Stimulated activated CD4-positive, alpha-beta T cell treated with anti-CD3 and anti-CD28 coated beads, Interleukin-4, amount 100 ng/mL, for 48 hours (primary cell): ENCODE results near the gene ST3GAL2.
"Not testable (repeated sequence)": the region's sequence is repeated elsewhere in the genome, so short reads cannot be mapped to it uniquely, and the experiment has no call there.

ENCODE experiments used
- DNase-seq, 2 donors: peaks; one replicate each; pipeline ENCODE4 v3.0.0-alpha.2; 2020; ENCODE audit warnings: low read depth in 2 of 2

Gene ST3GAL2

GRCh38 chr16:70337814-70338213, 101.1 kb downstream of the ST3GAL2 start:
- no peak for DNase-seq

- not testable (repeated sequence) for DNase-seq
Measured at GRCh38 chr16:70332728-70333127, 106.2 kb downstream of the ST3GAL2 start.

- DNase-seq: no peak
Measured at GRCh38 chr16:70331588-70332358, 107.1 kb downstream of the ST3GAL2 start.

GRCh38 chr16:70331091-70331490, 107.8 kb downstream of the ST3GAL2 start:
- no peak for DNase-seq
